Measurements from ENCODE around the gene PTPN5.

DNA sequence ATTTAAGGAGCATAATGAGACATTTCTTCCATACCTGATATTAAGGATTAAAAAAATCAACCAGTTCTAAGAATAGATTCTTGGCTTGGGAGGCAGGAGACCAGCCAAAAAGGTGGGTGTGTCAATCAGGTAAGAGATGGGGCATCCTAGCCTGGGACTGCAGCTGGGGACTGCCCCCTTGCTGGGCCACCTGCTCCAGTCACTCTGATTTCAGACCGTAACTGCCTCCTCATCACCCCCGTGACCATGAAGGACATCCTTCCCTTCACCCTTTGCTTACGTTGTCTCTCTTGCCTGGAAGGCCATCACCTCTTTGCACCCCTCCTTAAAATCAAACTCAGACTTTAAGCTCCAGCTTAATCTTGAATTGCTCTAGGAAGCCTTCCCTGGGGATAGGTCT, 17.9 kb downstream of the PTPN5 start:
- TF ChIP-seq, protein P1, sequence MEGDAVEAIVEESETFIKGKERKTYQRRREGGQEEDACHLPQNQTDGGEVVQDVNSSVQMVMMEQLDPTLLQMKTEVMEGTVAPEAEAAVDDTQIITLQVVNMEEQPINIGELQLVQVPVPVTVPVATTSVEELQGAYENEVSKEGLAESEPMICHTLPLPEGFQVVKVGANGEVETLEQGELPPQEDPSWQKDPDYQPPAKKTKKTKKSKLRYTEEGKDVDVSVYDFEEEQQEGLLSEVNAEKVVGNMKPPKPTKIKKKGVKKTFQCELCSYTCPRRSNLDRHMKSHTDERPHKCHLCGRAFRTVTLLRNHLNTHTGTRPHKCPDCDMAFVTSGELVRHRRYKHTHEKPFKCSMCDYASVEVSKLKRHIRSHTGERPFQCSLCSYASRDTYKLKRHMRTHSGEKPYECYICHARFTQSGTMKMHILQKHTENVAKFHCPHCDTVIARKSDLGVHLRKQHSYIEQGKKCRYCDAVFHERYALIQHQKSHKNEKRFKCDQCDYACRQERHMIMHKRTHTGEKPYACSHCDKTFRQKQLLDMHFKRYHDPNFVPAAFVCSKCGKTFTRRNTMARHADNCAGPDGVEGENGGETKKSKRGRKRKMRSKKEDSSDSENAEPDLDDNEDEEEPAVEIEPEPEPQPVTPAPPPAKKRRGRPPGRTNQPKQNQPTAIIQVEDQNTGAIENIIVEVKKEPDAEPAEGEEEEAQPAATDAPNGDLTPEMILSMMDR (IDR thresholded peaks at IDR 0.05; ENCODE audit: low read length) = no peak
- TF ChIP-seq EZH2phosphoT487 (IDR thresholded peaks at IDR 0.05; ENCODE audit: low read length) = no peak
- no peak for TF ChIP-seq EZH2 (optimal IDR thresholded peaks at IDR 0.05; ENCODE audit: low read depth, low read length)
